SK-N-SH (cell line): ENCODE data around the gene SCAMP5. TPM values are rescaled to one million over a fixed set of nuclear protein-coding genes. Genes with fewer than 3 reads are reported as not detected.
A peak's percentile ranks its signal among the peaks of the same experiment; 100 is the strongest.

ENCODE experiments used
- CTCF ChIA-PET: fragments of 300-600, 350-600 bp; formaldehyde crosslinking; extraction: SDS; loops from one replicate; lab custom pipeline; 2021; lab: Yijun Ruan, JAX
- POLR2A ChIA-PET: fragments of 350-600 bp; sonication (Branson Sonifier 250); formaldehyde crosslinking; extraction: SDS; loops from one replicate; lab custom pipeline; 2020; ENCODE audit warnings: antibody characterized with exemption, inconsistent platforms; lab: Yijun Ruan, JAX
- DNase-seq: peaks from one replicate; pipeline ENCODE4 v3.0.0; 2012
- H2AFZ ChIP-seq: fragments of 200-600 bp; sonication (generic); 2 replicates; pipeline ENCODE4 v1.8.1; 2016; ENCODE audit warnings: antibody characterized with exemption, mild to moderate bottlenecking, low read depth
- H3F3A ChIP-seq: fragments of 200-600 bp; sonication (generic); replicated peaks from 2 replicates; pipeline ENCODE3; 2016; ENCODE audit warnings: antibody characterized with exemption, mild to moderate bottlenecking; ENCODE audit not compliant: insufficient read depth
- H3K27ac ChIP-seq, 2 experiments: fragments of 200-500 bp in 1 of 2; fragments of 200-600 bp in 1 of 2; sonication (Bioruptor generic) in 1 of 2; sonication (generic), shearing (Covaris generic) in 1 of 2; 2 replicates each; pipeline versions ENCODE4 v1.5.1 to v1.6.1; 2014 to 2016; ENCODE audit warnings: low read depth in 2 of 2, inconsistent platforms in 1 of 2, low read length in 1 of 2, mild to moderate bottlenecking in 1 of 2, mixed read lengths in 1 of 2
- H3K27me3 ChIP-seq: fragments of 200-600 bp; sonication (generic), shearing (Covaris generic); 2 replicates; pipeline ENCODE4 v1.6.1; 2016; ENCODE audit warnings: mixed run types; ENCODE audit not compliant: insufficient read depth
- H3K36me3 ChIP-seq, 2 experiments: fragments of 200-500 bp in 1 of 2; fragments of 200-600 bp in 1 of 2; sonication (Bioruptor generic) in 1 of 2; sonication (generic) in 1 of 2; replicated peaks in 1 of 2; 2 replicates each; pipeline versions ENCODE3 to v1.5.1; 2014 to 2016; ENCODE audit warnings: low read length in 1 of 2, mild to moderate bottlenecking in 1 of 2; ENCODE audit not compliant: insufficient read depth in 2 of 2, control insufficient read depth in 1 of 2
- H3K4me1 ChIP-seq, 2 experiments: fragments of 200-500 bp in 1 of 2; fragments of 200-600 bp in 1 of 2; sonication (Bioruptor generic) in 1 of 2; sonication (generic), shearing (Covaris generic) in 1 of 2; 2 replicates each; pipeline versions ENCODE4 v1.5.1 to v1.6.1; 2014 to 2016; ENCODE audit warnings: low read depth in 1 of 2, low read length in 1 of 2, mixed run types in 1 of 2; ENCODE audit not compliant: insufficient read depth in 2 of 2, control insufficient read depth in 1 of 2
- H3K4me2 ChIP-seq: fragments of 200-600 bp; sonication (generic), shearing (Covaris generic); 2 replicates; pipeline ENCODE4 v1.6.1; 2017; ENCODE audit warnings: mixed run types
- H3K4me3 ChIP-seq, 2 experiments: fragments of 200-500 bp in 1 of 2; fragments of 200-600 bp in 1 of 2; sonication (Bioruptor generic) in 1 of 2; sonication (generic), shearing (Covaris generic) in 1 of 2; 2 replicates each; pipeline versions ENCODE4 v1.5.1 to v1.8.1; 2014 to 2016; ENCODE audit warnings: low read depth in 2 of 2, inconsistent platforms in 1 of 2, low read length in 1 of 2, mild to moderate bottlenecking in 1 of 2, mixed read lengths in 1 of 2, moderate library complexity in 1 of 2
- H3K79me2 ChIP-seq: fragments of 200-600 bp; sonication (generic); 2 replicates; pipeline ENCODE4 v1.8.1; 2017; ENCODE audit warnings: mild to moderate bottlenecking; ENCODE audit not compliant: insufficient read depth
- H3K9ac ChIP-seq: fragments of 200-600 bp; sonication (generic); 2 replicates; pipeline ENCODE4 v1.6.1; 2017; ENCODE audit warnings: mixed run types
- H3K9me2 ChIP-seq: fragments of 200-600 bp; sonication (generic); 2 replicates; pipeline ENCODE4 v1.6.1; 2017; ENCODE audit warnings: mixed run types
- H3K9me3 ChIP-seq: fragments of 200-600 bp; sonication (generic); 2 replicates; pipeline ENCODE4 v1.6.1; 2017; ENCODE audit warnings: mixed run types, mild to moderate bottlenecking, moderate library complexity
- H4K20me1 ChIP-seq: fragments of 200-600 bp; sonication (generic); 2 replicates; pipeline ENCODE4 v1.6.1; 2017; ENCODE audit warnings: mild to moderate bottlenecking, mixed run types; ENCODE audit not compliant: insufficient read depth
- EP300 ChIP-seq, 2 experiments: IDR thresholded peaks; 2 replicates each; pipeline versions ENCODE4 v1.4.0 to v1.6.1; 2012; ENCODE audit warnings: borderline replicate concordance in 1 of 2, low read depth in 1 of 2, low read length in 1 of 2
- GABPA ChIP-seq: IDR thresholded peaks from 2 replicates; pipeline ENCODE4 v1.4.0; 2012; ENCODE audit warnings: low read depth, mild to moderate bottlenecking
- GATA2 ChIP-seq: sonication (generic); formaldehyde crosslinking; IDR thresholded peaks from 2 replicates; pipeline ENCODE4 v1.5.0; 2020; ENCODE audit warnings: mild to moderate bottlenecking, missing genetic modification reagents
- JUND ChIP-seq: IDR thresholded peaks from 2 replicates; pipeline ENCODE4 v1.4.0; 2012
- MXI1 ChIP-seq: IDR thresholded peaks from 2 replicates; pipeline ENCODE4 v1.6.1; 2012; ENCODE audit warnings: mild to moderate bottlenecking, low read depth, low read length, improper control_type of control experiment
- POLR2AphosphoS5 ChIP-seq: IDR thresholded peaks from 2 replicates; pipeline ENCODE4 v1.6.1; 2012; ENCODE audit warnings: low read depth, low read length
- RAD21 ChIP-seq: IDR thresholded peaks from 2 replicates; pipeline ENCODE4 v1.6.1; 2012; ENCODE audit warnings: mild to moderate bottlenecking, low read length
- RFX5 ChIP-seq: IDR thresholded peaks from 2 replicates; pipeline ENCODE4 v1.6.1; 2012; ENCODE audit warnings: mild to moderate bottlenecking, improper control_type of control experiment, low read length
- SMC3 ChIP-seq: IDR thresholded peaks from 2 replicates; pipeline ENCODE4 v1.6.1; 2012; ENCODE audit warnings: low read depth, low read length, improper control_type of control experiment
- TAF1 ChIP-seq: IDR thresholded peaks from 2 replicates; pipeline ENCODE4 v1.6.1; 2012; ENCODE audit warnings: low read depth, mild to moderate bottlenecking, low read length, moderate library complexity, borderline replicate concordance
- TEAD4 ChIP-seq: IDR thresholded peaks from 2 replicates; pipeline ENCODE4 v1.4.0; 2012; ENCODE audit warnings: mild to moderate bottlenecking, borderline replicate concordance; ENCODE audit not compliant: insufficient read depth
- USF2 ChIP-seq: fragments of 150-350 bp; IDR thresholded peaks from 2 replicates; pipeline ENCODE4 v1.6.1; 2017; ENCODE audit warnings: antibody characterized with exemption, low read length, low read depth, borderline replicate concordance
- WGBS: methylation state at CpG from one replicate; pipeline ENCODE4 v1.1.6; 2017; ENCODE audit warnings: low lambda C conversion rate; 5-methylcytosine and 5-hydroxymethylcytosine counted together
- polyA plus RNA-seq, 3 experiments: library from polyadenylated mRNA; depleted of rRNA; stranded (reverse); fragments of >200 nt; gene quantifications; 2 replicates each; pipeline ENCODE4 v1.2.3, GENCODE V29; 2012
- TF ChIP-seq, protein P1 (sequence below): IDR thresholded peaks from 2 replicates; pipeline ENCODE4; 2012
- TF ChIP-seq, protein P2 (sequence below): fragments of 150-350 bp; IDR thresholded peaks from 2 replicates; pipeline ENCODE4 v1.6.1; 2016; ENCODE audit warnings: mild to moderate bottlenecking, low read depth, low read length
- TF ChIP-seq, protein P3 (sequence below): fragments of 200-600 bp; sonication (generic); IDR thresholded peaks from 2 replicates; pipeline ENCODE4 v1.6.1; 2017; ENCODE audit warnings: antibody characterized with exemption, mild to moderate bottlenecking, moderate library complexity
- TF ChIP-seq, protein P4 (sequence below): IDR thresholded peaks from 2 replicates; pipeline ENCODE4 v1.6.1; 2012; ENCODE audit warnings: mild to moderate bottlenecking, low read depth, low read length, moderate library complexity

SCAMP5 gene
- polyA plus RNA-seq, 1 of the 3 experiments (the other 2 are of a cell fraction), result 27.9 TPM

DNA sequence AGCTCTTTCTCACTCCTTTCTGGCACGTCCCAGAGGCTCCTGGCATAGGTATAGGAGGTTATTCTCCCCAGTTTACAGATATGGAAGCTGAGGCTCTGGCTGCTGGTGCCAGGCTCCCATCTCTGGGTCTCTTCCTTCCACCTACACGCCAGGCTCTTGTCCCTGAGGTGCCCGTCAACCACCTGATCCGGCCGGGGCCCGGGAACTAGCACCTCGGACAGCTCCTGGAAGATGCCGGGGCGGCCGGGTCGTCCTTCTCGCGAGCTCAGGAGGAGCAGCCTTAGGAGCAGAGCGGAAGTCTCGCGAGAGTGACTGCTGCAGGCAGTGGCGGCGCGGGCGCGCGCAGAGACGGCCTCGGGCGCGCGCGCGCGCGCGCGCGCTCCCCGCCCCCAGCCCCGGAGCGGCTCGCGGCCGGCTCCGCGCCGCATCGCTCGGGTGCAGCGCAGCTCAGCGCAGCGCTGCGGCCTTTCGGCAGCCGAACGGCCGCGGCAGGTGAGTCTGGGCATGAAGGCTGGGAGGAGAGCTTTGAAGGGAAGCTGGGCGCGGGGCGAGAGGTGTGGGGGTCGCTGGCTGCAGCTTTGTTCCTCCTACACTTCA is at the start of gene SCAMP5 (continued):
- TF ChIP-seq, protein P1, sequence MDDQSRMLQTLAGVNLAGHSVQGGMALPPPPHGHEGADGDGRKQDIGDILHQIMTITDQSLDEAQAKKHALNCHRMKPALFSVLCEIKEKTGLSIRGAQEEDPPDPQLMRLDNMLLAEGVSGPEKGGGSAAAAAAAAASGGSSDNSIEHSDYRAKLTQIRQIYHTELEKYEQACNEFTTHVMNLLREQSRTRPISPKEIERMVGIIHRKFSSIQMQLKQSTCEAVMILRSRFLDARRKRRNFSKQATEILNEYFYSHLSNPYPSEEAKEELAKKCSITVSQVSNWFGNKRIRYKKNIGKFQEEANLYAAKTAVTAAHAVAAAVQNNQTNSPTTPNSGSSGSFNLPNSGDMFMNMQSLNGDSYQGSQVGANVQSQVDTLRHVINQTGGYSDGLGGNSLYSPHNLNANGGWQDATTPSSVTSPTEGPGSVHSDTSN, result no peak
- TF ChIP-seq TAF1 (0 out of 2 replicates have a peak, but pooled peaks have one; percentile 15), EP300 (IDR thresholded peaks at IDR 0.05; ENCODE audit: borderline replicate concordance in 1 of 2, low read depth in 1 of 2, low read length in 1 of 2) (0 out of 4 replicates have a peak, but pooled peaks of 1 of the 2 experiments have one; percentile 2)

- 45% methylated on average over 6 of the region's 7 CpGs for WGBS
- H3K9me3 ChIP-seq, result no peaks in the 10 kb centered on the region
- ChIA-PET POLR2A (interaction anchor here (0.6 to 1.6 kb wide), 8 partner anchors 12 to 254 kb away, joined by 3 to 9 read pairs (median 6); partner anchors contain the start of genes COX5A, CSK, FAM219B and SCAMP5), CTCF (interaction anchor here (0.5 to 6.4 kb wide), 64 partner anchors 8 to 1014 kb away, joined by 3 to 165 read pairs (median 5); partner anchors contain the start of genes COX5A, CPLX3, CSK and EDC3)
- no peaks in the 10 kb centered on the region for H3K27me3 ChIP-seq
- no peaks in the 10 kb centered on the region for H3K36me3 ChIP-seq
- no peaks in the 10 kb centered on the region for H3K9me2 ChIP-seq
- H3K79me2 ChIP-seq, result no peaks in the 10 kb centered on the region
- TF ChIP-seq RAD21 (peak; percentile 96), JUND (no peak), POLR2AphosphoS5 (no peak), TEAD4 (no peak), EP300 (IDR thresholded peaks at IDR 0.05; ENCODE audit: borderline replicate concordance in 1 of 2, low read depth in 1 of 2, low read length in 1 of 2) (0 out of 4 replicates have a peak, but pooled peaks of 1 of the 2 experiments have one; percentile 10), GATA2 (peak; percentile 18; the same call in 1 of the 2 replicates), MXI1 (peak; percentile 43; the same call in 1 of the 2 replicates), RFX5 (0 out of 2 replicates have a peak, but pooled peaks have one; percentile 25), GABPA (no peak), SMC3 (peak; percentile 87), USF2 (no peak)
- TF ChIP-seq, protein P2, sequence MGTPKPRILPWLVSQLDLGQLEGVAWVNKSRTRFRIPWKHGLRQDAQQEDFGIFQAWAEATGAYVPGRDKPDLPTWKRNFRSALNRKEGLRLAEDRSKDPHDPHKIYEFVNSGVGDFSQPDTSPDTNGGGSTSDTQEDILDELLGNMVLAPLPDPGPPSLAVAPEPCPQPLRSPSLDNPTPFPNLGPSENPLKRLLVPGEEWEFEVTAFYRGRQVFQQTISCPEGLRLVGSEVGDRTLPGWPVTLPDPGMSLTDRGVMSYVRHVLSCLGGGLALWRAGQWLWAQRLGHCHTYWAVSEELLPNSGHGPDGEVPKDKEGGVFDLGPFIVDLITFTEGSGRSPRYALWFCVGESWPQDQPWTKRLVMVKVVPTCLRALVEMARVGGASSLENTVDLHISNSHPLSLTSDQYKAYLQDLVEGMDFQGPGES, result no peak
- TF ChIP-seq, protein P3, sequence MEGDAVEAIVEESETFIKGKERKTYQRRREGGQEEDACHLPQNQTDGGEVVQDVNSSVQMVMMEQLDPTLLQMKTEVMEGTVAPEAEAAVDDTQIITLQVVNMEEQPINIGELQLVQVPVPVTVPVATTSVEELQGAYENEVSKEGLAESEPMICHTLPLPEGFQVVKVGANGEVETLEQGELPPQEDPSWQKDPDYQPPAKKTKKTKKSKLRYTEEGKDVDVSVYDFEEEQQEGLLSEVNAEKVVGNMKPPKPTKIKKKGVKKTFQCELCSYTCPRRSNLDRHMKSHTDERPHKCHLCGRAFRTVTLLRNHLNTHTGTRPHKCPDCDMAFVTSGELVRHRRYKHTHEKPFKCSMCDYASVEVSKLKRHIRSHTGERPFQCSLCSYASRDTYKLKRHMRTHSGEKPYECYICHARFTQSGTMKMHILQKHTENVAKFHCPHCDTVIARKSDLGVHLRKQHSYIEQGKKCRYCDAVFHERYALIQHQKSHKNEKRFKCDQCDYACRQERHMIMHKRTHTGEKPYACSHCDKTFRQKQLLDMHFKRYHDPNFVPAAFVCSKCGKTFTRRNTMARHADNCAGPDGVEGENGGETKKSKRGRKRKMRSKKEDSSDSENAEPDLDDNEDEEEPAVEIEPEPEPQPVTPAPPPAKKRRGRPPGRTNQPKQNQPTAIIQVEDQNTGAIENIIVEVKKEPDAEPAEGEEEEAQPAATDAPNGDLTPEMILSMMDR, result peak; percentile 98
- TF ChIP-seq, protein P4, sequence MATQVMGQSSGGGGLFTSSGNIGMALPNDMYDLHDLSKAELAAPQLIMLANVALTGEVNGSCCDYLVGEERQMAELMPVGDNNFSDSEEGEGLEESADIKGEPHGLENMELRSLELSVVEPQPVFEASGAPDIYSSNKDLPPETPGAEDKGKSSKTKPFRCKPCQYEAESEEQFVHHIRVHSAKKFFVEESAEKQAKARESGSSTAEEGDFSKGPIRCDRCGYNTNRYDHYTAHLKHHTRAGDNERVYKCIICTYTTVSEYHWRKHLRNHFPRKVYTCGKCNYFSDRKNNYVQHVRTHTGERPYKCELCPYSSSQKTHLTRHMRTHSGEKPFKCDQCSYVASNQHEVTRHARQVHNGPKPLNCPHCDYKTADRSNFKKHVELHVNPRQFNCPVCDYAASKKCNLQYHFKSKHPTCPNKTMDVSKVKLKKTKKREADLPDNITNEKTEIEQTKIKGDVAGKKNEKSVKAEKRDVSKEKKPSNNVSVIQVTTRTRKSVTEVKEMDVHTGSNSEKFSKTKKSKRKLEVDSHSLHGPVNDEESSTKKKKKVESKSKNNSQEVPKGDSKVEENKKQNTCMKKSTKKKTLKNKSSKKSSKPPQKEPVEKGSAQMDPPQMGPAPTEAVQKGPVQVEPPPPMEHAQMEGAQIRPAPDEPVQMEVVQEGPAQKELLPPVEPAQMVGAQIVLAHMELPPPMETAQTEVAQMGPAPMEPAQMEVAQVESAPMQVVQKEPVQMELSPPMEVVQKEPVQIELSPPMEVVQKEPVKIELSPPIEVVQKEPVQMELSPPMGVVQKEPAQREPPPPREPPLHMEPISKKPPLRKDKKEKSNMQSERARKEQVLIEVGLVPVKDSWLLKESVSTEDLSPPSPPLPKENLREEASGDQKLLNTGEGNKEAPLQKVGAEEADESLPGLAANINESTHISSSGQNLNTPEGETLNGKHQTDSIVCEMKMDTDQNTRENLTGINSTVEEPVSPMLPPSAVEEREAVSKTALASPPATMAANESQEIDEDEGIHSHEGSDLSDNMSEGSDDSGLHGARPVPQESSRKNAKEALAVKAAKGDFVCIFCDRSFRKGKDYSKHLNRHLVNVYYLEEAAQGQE, result no peak
- DNase-seq, result peak; percentile 67
- no peak overlapping the region; the same call in 1 of the 2 replicates for H3K4me2 ChIP-seq
- no peak overlapping the region for H3K9ac ChIP-seq
- H3K4me3 ChIP-seq, result no peak overlapping the region; a peak in 1 of 4 replicates
- H3F3A ChIP-seq, result no peaks in the 10 kb centered on the region
- no peak overlapping the region; a peak in 1 of 4 replicates for H3K27ac ChIP-seq
- no peak overlapping the region for H2AFZ ChIP-seq
- H3K4me1 ChIP-seq, result peaks cover 0 to 17% of the 10 kb centered on the region in 2 experiments; a peak in 1 of 4 replicates
- H4K20me1 ChIP-seq, result no peaks in the 10 kb centered on the region
Measured at GRCh38 chr15:74950078-74950908, 45.1 kb upstream of the SCAMP5 start.
